Right lobe of liver (tissue), 4 donors: ENCODE measurements around the gene MACF1.

Experiments used
- CTCF ChIP-seq, 4 donors: fragments of 200-600 bp in 3 of 4; fragments of 450-650 bp in 1 of 4; IDR thresholded peaks; one replicate each; pipeline versions ENCODE4 v1.5.1 to v1.8.0; 2016 to 2022; ENCODE audit warnings: antibody characterized with exemption in 4 of 4, mild to moderate bottlenecking in 2 of 4
- POLR2A ChIP-seq: fragments of 450-650 bp; IDR thresholded peaks from one replicate; pipeline ENCODE4 v1.6.1; 2017; ENCODE audit warnings: antibody characterized with exemption, mild to moderate bottlenecking
- donor health status: DM: no; HTN: no; CAD: no.
- donor health status: DM: no; HTN: no; CAD: no.
- donor health status: DM: no; HTN: yes; CAD: no.

GRCh38 chr1:39412892-39413291 is 208.4 kb downstream of the MACF1 start:
- no peak for TF ChIP-seq POLR2A
- TF ChIP-seq CTCF (IDR thresholded peaks at IDR 0.05), result no peak
